T-helper 2 cell treated with Interferon-gamma antibody and Interleukin-4, amounts not matched to agents 5 μg/mL and 100 μg/mL, for 36 hours (primary cell): ENCODE measurements around the gene FZR1.
"Not testable (repeated sequence)": the region's sequence is repeated elsewhere in the genome, so short reads cannot be mapped to it uniquely, and the experiment has no call there.

Experiments
- DNase-seq: peaks from one replicate; pipeline ENCODE4 v3.0.0; 2021; ENCODE audit warnings: low spot score
- H3K27ac Mint-ChIP-seq: one replicate; pipeline ENCODE4 v1.8.0; 2021; ENCODE audit warnings: mild to moderate bottlenecking, mixed read lengths
- H3K27me3 Mint-ChIP-seq: one replicate; pipeline ENCODE4 v1.8.0; 2021; ENCODE audit warnings: low read depth, mixed read lengths
- H3K36me3 Mint-ChIP-seq: one replicate; pipeline ENCODE4 v1.8.0; 2021; ENCODE audit warnings: low read depth, mixed read lengths
- H3K4me1 Mint-ChIP-seq: one replicate; pipeline ENCODE4 v1.8.0; 2021; ENCODE audit warnings: low read depth, mixed read lengths
- H3K4me3 Mint-ChIP-seq: one replicate; pipeline ENCODE4 v1.8.0; 2022; ENCODE audit warnings: mild to moderate bottlenecking, moderate library complexity, mixed read lengths
- H3K9me3 Mint-ChIP-seq: one replicate; pipeline ENCODE4 v1.8.0; 2021; ENCODE audit warnings: mixed read lengths

The FZR1 gene

GRCh38 chr19:3575260-3575741 lies 69.2 kb downstream of the FZR1 start:
- DNase-seq = no peak
- Mint-ChIP-seq H3K9me3 (no peaks in the 10 kb centered on the region), H3K27ac (no peak overlapping the region), H3K4me3 (peak overlapping the region; percentile 36), H3K36me3 (peaks cover 12% of the 10 kb centered on the region), H3K4me1 (peaks cover 8% of the 10 kb centered on the region), H3K27me3 (no peaks in the 10 kb centered on the region)

GRCh38 chr19:3575949-3576673 lies 70.0 kb downstream of the FZR1 start:
- Mint-ChIP-seq H3K27me3 (no peaks in the 10 kb centered on the region), H3K4me3 (no peak overlapping the region), H3K36me3 (peaks cover 12% of the 10 kb centered on the region), H3K27ac (no peak overlapping the region), H3K4me1 (peaks cover 8% of the 10 kb centered on the region), H3K9me3 (no peaks in the 10 kb centered on the region)
- no peak for DNase-seq

GRCh38 chr19:3576696-3577443 lies 70.8 kb downstream of the FZR1 start:
- Mint-ChIP-seq H3K4me1 (peaks cover 7% of the 10 kb centered on the region), H3K27me3 (no peaks in the 10 kb centered on the region), H3K27ac (no peak overlapping the region), H3K9me3 (no peaks in the 10 kb centered on the region), H3K36me3 (peaks cover 12% of the 10 kb centered on the region), H3K4me3 (no peak overlapping the region)
- no peak for DNase-seq

GRCh38 chr19:3577723-3578344 lies 71.7 kb downstream of the FZR1 start:
- no peak for DNase-seq

GRCh38 chr19:3578390-3578789 lies 72.3 kb downstream of the FZR1 start:
- Mint-ChIP-seq H3K4me3 (no peak overlapping the region), H3K4me1 (peaks cover 3% of the 10 kb centered on the region), H3K9me3 (no peaks in the 10 kb centered on the region), H3K27ac (no peak overlapping the region), H3K27me3 (no peaks in the 10 kb centered on the region), H3K36me3 (peaks cover 12% of the 10 kb centered on the region)
- DNase-seq = no peak

More at GRCh38 chr19:3577723-3578344, 71.7 kb downstream of the FZR1 start:
- Mint-ChIP-seq H3K4me3 (no peak overlapping the region), H3K36me3 (peaks cover 12% of the 10 kb centered on the region), H3K27ac (no peak overlapping the region), H3K9me3 (no peaks in the 10 kb centered on the region), H3K27me3 (no peaks in the 10 kb centered on the region), H3K4me1 (peaks cover 3% of the 10 kb centered on the region)

GRCh38 chr19:3580156-3580934 lies 74.2 kb downstream of the FZR1 start:
- DNase-seq = no peak
- Mint-ChIP-seq H3K4me1 (peaks cover 1% of the 10 kb centered on the region), H3K36me3 (peaks cover 6% of the 10 kb centered on the region), H3K27me3 (no peaks in the 10 kb centered on the region), H3K27ac (no peak overlapping the region), H3K4me3 (no peak overlapping the region), H3K9me3 (no peaks in the 10 kb centered on the region)

GRCh38 chr19:3581792-3582191 lies 75.7 kb downstream of the FZR1 start:
- not testable (repeated sequence) for H3K4me3 Mint-ChIP-seq, DNase-seq, H3K36me3 Mint-ChIP-seq, H3K9me3 Mint-ChIP-seq, H3K4me1 Mint-ChIP-seq, H3K27me3 Mint-ChIP-seq, H3K27ac Mint-ChIP-seq

- not testable (repeated sequence) for H3K4me1 Mint-ChIP-seq, H3K27me3 Mint-ChIP-seq, H3K36me3 Mint-ChIP-seq, H3K9me3 Mint-ChIP-seq, H3K4me3 Mint-ChIP-seq, DNase-seq, H3K27ac Mint-ChIP-seq
These were observed 78.1 kb downstream of the FZR1 start for GRCh38 chr19:3584036-3584802.

GRCh38 chr19:3585301-3586126 lies 79.4 kb downstream of the FZR1 start, which contains the start of gene GIPC3:
TSS of gene GIPC3 (plus strand) at chr19:3585478. CDS start at chr19:3585598, 120 bp downstream.
- no peak for DNase-seq
- no peak within 1 kb of the TSS for H3K27ac Mint-ChIP-seq
- H3K36me3 Mint-ChIP-seq = no peaks in the 10 kb centered on the region
- H3K4me1 Mint-ChIP-seq = no peaks in the 10 kb centered on the region
- no peaks in the 10 kb centered on the region for H3K27me3 Mint-ChIP-seq
- H3K9me3 Mint-ChIP-seq = no peaks in the 10 kb centered on the region
- no peak within 1 kb of the TSS for H3K4me3 Mint-ChIP-seq

- Mint-ChIP-seq H3K4me3 (no peak overlapping the region), H3K27me3 (no peaks in the 10 kb centered on the region)
- no peak for DNase-seq
These were observed 80.1 kb downstream of the FZR1 start for GRCh38 chr19:3586127-3586626.

GRCh38 chr19:3586707-3587346 lies 80.7 kb downstream of the FZR1 start:
- Mint-ChIP-seq H3K4me3 (no peak overlapping the region), H3K4me1 (no peaks in the 10 kb centered on the region), H3K36me3 (no peaks in the 10 kb centered on the region), H3K9me3 (peaks cover 5% of the 10 kb centered on the region), H3K27ac (no peak overlapping the region), H3K27me3 (no peaks in the 10 kb centered on the region)
- no peak for DNase-seq

More at GRCh38 chr19:3586127-3586626, 80.1 kb downstream of the FZR1 start:
- H3K36me3 Mint-ChIP-seq = no peaks in the 10 kb centered on the region
- peaks cover 5% of the 10 kb centered on the region for H3K9me3 Mint-ChIP-seq
- H3K4me1 Mint-ChIP-seq = no peaks in the 10 kb centered on the region
- no peak overlapping the region for H3K27ac Mint-ChIP-seq
